Left ventricle myocardium superior (tissue), 1 donor: ENCODE data around the gene IFNB1. TPM values are rescaled to one million over a fixed set of nuclear protein-coding genes. Genes with fewer than 3 reads are reported as not detected.
A peak's percentile ranks its signal among the peaks of the same experiment; 100 is the strongest.

Source experiments
- ATAC-seq: fragments of 200-7000 bp; cut with Tn5 transposase; one replicate; pipeline ENCODE4 v1.9.1; 2020; ENCODE audit warnings: mild to moderate bottlenecking, moderate library complexity
- DNase-seq: peaks from one replicate; pipeline ENCODE4 v3.0.0-alpha.2; 2020
- intact Hi-C: fragments of 100-400 bp; cut with micrococcal nuclease; formaldehyde crosslinking; loops from one replicate; pipeline ENCODE4 v1.11.0; 2022
- total RNA-seq: library from RNA; stranded (reverse); fragmentation: NEBNext Ultra II Directional; extraction: Animal tissue kit (Norgen Biotek cat#: 25700); gene quantifications from one replicate; pipeline ENCODE4 v1.2.1, GENCODE V29; 2021
- donor health status: DM: no; HTN: yes; CAD: no; lungs with severe emphysema.

Gene IFNB1
- total RNA-seq, 1 donor from 2014 or later, result not detected

DNA sequence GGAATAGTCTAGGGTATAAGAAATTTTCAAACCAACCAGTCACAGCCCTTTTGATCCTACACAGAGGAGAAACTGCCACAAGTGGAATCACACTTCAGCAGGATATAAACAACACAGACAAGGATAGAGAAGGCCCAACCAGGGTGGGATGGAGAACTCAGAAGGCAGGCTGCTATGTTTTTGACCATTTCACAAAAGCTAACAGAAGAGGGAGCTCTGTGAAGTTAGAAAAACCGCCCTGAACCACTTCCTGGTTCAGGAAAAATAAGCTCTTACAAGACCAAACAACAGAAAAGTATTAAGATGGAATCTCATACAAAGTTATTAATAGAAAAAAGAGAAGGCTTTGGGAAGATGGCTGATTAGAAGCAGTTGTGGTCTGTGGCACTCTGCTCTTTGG lies 960 bp upstream of the IFNB1 start:
- intact Hi-C loops, result loop anchor here (2.0 kb wide), 1 partner anchor 48 kb away; no protein-coding TSS in a partner anchor
- ATAC-seq (no peak), DNase-seq (no peak)

DNA sequence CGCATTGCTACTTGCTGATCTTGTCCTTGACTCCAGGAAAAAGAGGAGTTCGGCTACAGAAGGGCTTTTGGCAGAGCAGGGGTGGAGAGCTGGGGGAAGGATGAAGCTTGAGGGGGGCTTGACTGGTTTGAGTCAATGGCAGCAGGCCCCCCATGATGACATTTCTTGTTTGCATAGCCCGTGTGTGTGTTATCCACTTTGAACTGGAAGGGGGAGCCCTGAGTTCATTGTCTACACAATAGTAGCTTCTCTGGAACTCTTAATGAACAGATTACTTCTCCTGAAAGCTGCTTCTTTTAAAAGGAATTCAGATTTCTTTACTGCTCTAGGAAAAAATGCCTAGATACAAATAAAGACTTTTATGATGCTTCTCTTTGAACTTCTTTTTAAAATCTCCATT lies 2.3 kb downstream of the IFNB1 start:
- no peak for DNase-seq
- no peak for ATAC-seq
- intact Hi-C loops, result no loop called here

DNA sequence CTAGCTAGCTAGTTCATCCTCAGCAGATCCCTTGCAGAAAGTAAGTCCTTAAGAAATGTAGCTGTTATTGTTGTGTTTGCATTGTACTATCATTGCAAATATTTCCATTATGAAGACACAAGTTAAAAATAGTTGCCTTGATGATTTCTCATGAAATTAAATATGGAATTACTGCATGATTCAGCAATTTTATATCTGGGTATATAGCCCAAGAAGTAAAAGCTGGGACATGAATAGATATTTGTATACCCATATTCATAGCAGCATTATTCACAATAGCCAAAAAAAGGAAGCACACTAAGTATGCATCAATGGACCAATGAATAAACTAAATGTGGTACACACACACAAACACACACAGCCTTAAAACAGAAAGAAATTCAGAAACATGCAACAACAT lies 6.8 kb downstream of the IFNB1 start:
- intact Hi-C loops, result no loop called here
- DNase-seq (no peak), ATAC-seq (no peak)

DNA sequence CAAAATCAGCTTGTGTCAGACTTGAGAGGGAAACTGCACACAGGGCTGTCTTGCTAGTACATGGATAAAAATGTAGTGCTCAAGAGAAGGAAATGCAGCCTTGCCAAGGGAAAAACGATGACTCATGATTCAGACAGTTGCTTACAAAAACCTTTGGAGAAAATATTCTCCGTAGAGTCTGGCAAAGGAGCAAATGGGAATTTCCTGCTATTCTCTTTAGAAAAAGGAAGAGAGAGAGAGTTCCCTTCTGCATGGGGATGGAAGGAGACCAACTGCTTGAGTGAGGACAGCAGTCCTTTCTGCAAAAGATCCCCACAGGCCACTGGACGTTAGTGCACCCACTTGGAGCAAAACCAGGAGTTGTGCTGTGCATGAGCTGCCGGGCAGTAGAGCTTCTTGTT lies 7.6 kb downstream of the IFNB1 start:
- peak; percentile 29 for DNase-seq
- intact Hi-C loops, result no loop called here
- peak; percentile 96 for ATAC-seq

DNA sequence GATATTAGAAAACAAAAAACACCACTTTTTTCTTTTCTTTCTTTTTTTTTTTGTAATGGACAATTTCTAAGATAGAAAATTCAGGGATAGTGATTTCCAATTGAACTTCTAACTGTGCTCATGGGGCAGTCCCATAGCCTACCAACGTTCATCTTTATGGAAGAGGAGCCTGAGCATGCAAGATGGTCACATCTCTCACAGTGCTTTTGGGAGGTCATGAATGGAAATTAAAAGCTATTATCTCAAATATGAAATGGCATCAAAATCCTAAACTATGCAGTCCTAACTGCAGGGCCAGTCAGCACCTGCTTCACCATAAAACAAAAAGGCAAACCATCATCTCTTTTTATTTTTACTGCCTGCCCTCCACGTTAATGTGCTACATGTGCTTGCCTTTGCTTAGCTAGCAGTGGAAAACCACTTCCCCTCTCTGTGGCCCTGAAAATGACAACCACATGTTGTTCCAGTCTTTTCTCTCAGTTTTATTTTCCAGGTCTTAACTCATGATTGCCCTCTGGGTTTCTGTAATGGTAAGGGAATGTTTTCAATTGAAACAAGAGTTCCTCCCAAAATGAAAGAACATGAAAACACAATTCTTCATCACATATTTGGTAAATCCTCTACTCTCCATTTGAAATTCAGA lies 16.7 kb downstream of the IFNB1 start:
- intact Hi-C loops, result no loop called here
- no peak for DNase-seq
- no peak for ATAC-seq

DNA sequence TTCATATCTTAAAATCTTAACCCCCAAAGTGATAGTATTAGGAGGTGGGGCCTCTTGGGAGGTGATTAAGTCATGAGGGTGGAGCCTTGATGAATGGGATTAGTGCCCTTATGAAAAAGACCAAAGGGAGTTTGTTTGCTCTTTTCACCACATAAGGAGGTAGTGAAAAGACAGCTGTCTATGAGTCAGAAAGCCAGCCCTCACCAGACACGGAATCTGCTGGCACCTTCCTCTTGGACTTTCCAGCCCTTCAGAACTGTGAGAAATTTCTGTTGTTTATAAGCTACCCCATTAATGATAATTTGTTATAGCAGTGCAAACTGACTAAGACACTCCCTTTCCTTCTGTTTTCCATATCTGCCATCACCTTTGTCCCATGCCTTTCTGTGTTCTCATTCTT lies 20.8 kb downstream of the IFNB1 start:
- intact Hi-C loops, result no loop called here
- ATAC-seq (no peak), DNase-seq (no peak)

DNA sequence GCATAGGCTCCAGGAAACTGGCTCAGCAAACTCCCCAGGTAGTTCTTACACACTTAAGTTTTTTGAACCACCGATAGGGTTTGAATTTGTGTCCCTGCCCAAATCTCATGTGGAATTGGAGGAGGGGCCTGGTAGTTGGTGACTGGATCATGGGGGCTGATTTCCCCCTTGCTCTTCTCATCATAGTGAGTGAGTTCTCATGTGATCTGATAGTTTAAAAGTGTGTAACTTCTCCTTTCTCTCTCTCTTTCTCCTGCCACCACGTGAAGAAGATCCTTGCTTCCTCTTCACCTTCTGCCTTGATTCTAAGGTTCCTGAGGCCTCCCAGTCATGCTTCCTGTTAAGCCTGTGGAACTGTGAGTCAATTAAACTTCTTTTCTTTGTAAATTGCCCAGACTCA lies 23.9 kb downstream of the IFNB1 start:
- DNase-seq, result no peak
- ATAC-seq, result no peak
- intact Hi-C loops, result no loop called here

DNA sequence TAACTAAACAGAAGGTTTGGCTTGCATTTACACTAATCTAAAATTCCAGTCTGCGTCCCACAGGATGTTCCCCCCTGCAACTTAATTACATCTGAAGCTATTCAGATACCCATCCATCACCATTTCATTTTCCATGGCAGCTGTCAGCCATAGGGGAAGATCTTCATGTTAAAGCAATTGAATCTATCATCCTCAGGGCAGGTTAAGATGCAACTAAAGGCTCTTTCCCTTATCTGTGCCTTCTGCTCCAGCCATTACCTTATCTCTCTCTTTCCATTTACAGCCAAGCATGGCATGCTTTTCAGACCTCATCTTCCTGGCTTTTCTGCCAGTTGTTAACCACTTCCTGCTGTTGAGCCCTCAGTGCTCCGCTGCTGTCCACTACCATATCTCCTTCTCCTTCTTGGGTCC lies 30.5 kb downstream of the IFNB1 start:
- ATAC-seq (no peak), DNase-seq (no peak)
- intact Hi-C loops, result no loop called here

DNA sequence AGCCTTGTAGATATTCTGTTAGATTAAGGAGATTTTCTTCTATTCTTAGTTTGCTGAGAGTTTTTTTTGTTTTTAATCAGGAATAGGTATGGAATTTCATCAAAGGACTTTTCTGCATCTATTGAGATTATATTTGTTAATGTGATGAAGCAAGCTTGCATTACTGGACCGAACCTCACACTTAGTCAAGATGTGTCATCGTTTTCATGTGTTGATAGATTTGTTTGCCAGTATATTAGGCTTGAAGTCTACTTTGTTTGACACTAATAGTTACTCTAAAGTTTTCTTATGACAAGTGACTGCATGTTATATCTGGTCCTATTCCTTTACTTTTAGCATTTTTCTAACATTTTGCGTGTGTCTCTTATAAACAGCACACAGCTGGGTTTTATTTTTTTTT lies 33.9 kb downstream of the IFNB1 start:
- DNase-seq, result no peak
- intact Hi-C loops, result no loop called here
- no peak for ATAC-seq

DNA sequence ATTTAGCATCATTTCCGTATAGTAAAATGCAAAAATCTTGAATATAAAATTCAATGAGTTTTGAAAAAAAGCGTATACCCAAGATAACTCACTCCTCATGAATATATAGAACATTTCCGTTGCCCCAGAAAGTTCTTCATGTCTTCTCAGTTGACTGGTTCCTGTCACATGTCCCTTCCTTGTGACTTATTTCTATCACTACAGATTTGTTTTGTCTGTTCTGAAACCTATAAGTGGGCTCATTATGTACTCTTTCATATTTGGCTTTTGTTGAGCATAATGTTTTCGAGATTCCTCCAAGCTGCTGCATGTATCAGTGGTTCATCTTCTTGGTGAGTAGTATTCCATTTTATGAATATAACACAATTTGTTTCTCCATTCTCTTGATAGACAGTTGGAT lies 35.3 kb downstream of the IFNB1 start:
- intact Hi-C loops, result no loop called here
- ATAC-seq (no peak), DNase-seq (no peak)

DNA sequence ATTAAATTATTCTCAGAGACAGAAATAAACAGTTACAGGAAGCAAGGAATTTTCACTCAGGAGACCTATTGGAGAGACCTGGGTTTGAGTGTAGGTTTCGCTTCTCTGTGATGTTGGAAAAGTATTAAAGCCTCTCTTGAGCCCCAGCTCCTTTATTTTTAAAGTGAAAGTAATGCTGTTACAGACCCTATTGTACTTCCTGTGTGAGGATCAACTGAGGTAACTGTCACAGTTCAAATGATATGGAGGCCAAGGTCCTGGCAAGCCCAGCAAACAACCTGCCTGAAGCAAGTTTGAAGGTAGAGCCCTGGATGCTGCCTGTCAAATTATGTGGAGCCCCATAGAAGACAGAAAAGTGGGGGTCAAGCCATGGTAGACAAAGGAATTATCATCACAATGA lies 38.4 kb downstream of the IFNB1 start:
- DNase-seq (no peak), ATAC-seq (no peak)
- intact Hi-C loops, result no loop called here

DNA sequence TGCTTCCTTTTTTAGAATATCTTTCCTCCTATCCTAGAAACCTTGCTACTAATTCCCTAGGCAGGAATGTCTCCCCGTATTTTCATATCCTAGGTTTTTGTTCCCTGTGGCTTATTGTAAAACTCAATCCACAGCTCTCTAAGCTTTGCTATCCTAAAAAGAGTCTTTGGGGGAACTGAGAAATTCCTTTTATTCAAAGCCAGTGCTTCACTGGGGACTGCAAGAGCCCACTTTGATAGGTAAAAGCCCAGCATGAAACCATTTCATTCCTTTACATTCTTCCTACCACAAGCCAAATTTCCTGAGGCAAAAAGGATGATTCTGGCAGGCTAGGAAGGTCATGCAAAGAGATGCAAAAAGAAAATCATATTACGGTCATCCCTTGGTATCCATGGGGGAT lies 40.5 kb downstream of the IFNB1 start:
- ATAC-seq (no peak), DNase-seq (no peak)
- intact Hi-C loops, result no loop called here

DNA sequence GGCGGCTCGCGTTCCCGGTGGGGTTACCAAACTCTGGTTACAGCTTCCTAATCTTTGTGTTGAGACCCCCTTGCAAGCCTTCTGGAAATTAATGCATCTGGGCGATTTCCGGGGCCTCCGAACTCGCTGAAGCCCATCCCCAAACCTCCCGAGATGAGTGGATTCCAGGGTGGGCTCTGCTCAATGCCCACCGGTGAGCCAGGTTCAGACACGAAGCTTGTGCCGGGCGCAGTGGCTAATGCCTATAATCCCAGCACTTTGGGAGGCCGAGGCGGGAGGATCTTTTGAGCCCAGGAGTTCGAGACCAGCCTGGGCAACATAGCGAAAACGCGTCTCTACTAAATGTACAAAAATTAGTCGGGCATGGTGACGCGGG lies 45.9 kb downstream of the IFNB1 start:
- ATAC-seq (no peak), DNase-seq (peak; percentile 23)
- intact Hi-C loops, result no loop called here

DNA sequence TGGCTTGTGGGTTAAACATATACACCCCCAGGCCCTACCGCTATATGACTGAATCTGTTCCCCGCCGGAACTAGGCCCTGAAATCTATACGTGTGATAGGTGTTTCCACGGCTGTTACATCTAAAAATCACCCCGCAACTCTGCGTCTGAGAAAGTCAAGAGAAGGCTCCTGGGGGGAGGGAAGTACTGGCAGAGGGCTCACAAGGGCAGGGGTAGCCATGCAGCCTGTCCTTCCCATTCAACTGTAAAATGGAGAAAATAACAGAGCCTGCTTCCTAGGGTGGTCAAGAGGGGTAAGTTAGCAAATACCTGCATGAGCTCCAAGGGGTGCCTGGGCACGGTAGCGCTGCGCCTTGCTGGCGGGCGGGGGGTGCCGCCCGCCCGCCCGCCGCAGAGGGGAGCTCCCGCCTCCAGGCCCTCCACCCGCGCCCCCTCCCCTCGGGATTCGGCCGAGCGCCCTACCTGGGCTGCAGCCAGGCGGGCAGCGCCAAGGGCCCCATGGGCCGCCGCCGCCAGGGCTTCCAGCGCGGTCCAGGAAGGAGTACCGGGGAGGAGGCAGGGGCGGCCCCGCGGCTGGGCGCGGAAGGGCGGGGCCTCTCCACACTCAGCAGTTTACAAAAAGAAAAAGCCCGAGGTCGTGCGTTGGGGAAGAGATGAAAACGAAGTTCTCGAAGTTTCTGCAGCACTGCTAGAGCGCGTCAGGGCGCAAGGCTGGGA lies 46.5 kb downstream of the IFNB1 start, which contains the start of gene HACD4:
Gene HACD4 (minus strand): TSS at position 550 of the 717 bp plus-strand sequence. CDS start 50 bp downstream, at position 500.
- DNase-seq (peak; percentile 72), ATAC-seq (peak; percentile 97)
- intact Hi-C loops, result no loop called here

DNA sequence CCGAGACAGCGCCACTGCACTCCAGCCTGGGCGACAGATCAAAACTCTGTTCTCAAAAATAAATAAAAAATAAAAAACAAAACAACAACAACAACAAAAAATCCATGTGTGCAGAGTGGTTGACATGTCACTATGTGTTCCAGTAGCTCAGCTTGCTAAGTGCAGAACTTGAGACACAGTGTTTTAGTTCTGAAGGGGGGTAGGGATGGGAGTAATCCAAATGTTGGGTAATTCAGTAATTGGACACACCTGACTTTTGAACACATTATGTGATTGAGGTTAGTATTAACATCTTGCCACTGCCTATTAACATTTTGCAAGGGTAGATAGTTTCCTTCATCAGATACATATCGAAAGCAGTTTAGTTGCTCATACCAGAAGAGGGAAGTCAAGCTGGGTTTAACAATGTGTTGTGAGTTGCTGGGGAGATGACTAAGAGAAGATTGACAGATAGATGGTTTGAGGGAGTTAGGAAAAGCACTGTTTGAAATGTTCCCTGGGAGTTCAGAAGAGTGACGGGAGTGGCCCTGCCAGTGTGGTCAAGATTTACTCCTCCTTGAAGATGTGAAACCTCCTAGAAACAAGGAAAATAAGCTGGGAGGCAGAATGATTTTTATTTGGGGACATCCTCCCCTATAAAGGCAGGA lies 47.2 kb downstream of the IFNB1 start:
- intact Hi-C loops, result no loop called here
- DNase-seq (no peak), ATAC-seq (peak; percentile 54)

DNA sequence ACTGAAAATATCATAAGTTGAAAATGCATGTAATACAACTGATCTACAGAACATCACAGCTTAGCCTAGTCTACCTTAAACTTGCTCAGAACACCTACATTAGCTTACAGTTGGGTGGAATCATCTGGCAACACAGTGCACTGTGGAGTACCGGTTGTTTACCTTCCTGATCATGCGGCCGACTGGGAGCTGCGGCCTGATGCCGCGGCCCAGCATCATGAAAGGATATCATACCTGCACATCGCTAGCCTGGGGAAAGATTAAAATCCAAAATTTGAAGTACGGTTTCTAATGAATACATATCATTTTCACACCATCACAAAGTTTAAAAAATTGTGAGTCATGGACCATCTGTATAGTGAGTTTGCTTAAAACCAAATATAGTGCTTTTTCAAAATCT lies 48.1 kb downstream of the IFNB1 start:
- ATAC-seq (no peak), DNase-seq (no peak)
- intact Hi-C loops, result no loop called here

DNA sequence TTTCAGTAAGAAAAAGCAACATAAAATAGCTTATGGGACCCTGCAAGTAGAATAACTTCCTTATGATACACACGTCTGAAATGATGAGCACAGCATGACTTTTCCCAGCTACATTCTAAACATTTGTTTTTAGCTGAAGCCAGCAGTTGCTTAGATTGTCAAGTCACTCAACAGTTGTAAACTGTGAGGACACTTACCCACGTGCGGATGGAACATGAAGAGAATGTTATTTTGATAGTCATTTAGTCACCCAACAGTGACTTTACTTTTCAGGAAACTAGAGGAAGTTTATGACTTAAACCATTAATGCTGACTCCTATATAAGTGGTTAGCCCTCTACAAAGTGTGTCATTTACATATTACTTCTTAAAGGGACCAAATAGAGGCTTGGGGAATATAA lies 49.3 kb downstream of the IFNB1 start:
- intact Hi-C loops, result no loop called here
- DNase-seq (no peak), ATAC-seq (no peak)

DNA sequence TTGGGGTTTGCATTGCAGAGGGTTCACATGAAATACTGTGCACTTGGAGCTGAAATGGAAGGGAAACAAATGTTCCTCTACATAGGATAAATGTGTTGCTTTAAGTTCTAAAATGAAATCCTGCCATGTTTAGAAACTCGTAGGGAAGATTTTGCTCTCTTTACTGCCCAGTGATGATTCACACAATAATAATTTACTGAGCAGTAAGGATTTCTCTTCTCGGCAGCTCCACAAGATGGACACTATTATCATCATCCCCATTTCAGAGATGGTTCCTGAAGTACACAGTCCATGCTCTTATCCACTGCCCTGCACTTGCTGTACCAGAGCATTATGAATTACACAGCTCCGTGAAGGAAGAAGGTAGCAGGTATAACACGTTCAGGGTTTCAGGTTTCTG lies 50.4 kb downstream of the IFNB1 start:
- no peak for DNase-seq
- no peak for ATAC-seq
- intact Hi-C loops, result no loop called here
